ENCODE results near the gene IGSF10.

- TF ChIP-seq POLR2A (IDR thresholded peaks at IDR 0.05) = no peak
- TF ChIP-seq CTCF (IDR thresholded peaks at IDR 0.05) = no peak
Measured at GRCh38 chr3:151436675-151437446, 24.0 kb downstream of the IGSF10 start.

All from uterus (tissue), 2 donors.